H9 (cell line): ENCODE data around the gene POLN. TPM values are rescaled to one million over a fixed set of nuclear protein-coding genes. Genes with fewer than 3 reads are reported as not detected.
A peak's percentile ranks its signal among the peaks of the same experiment; 100 is the strongest.

ENCODE experiments used
- DNase-seq: peaks from one replicate; pipeline ENCODE4 v3.0.0-alpha.2; 2017
- H2AFZ ChIP-seq: one replicate; pipeline ENCODE4 v1.6.1; 2013; ENCODE audit warnings: mild to moderate bottlenecking, low read length, control low read depth, moderate library complexity
- H2AK5ac ChIP-seq: 2 replicates; pipeline ENCODE4 v1.6.1; 2013; ENCODE audit warnings: low read length, control low read depth, mixed read lengths; ENCODE audit not compliant: insufficient read length
- H2BK120ac ChIP-seq: one replicate; pipeline ENCODE4 v1.6.1; 2013; ENCODE audit warnings: low read depth, mild to moderate bottlenecking, low read length, control low read depth, inconsistent platforms; ENCODE audit not compliant: poor library complexity, severe bottlenecking
- H2BK12ac ChIP-seq: 2 replicates; pipeline ENCODE4 v1.6.1; 2013; ENCODE audit warnings: low read length, control low read depth, mixed read lengths, low read depth; ENCODE audit not compliant: insufficient read length
- H2BK15ac ChIP-seq: 2 replicates; pipeline ENCODE4 v1.6.1; 2013; ENCODE audit warnings: low read depth, low read length, control low read depth
- H2BK20ac ChIP-seq: one replicate; pipeline ENCODE4 v1.6.1; 2013; ENCODE audit warnings: low read depth, mild to moderate bottlenecking, low read length, control low read depth, inconsistent platforms; ENCODE audit not compliant: poor library complexity, severe bottlenecking
- H2BK5ac ChIP-seq: 2 replicates; pipeline ENCODE4 v1.6.1; 2013; ENCODE audit warnings: low read length, control low read depth, mixed read lengths; ENCODE audit not compliant: insufficient read length
- H3K14ac ChIP-seq: 2 replicates; pipeline ENCODE4 v1.6.1; 2013; ENCODE audit warnings: low read length, control low read depth; ENCODE audit not compliant: insufficient read depth
- H3K18ac ChIP-seq: 2 replicates; pipeline ENCODE4 v1.6.1; 2013; ENCODE audit warnings: low read depth, mild to moderate bottlenecking, mixed read lengths, low read length, control low read depth; ENCODE audit not compliant: insufficient read length
- H3K23ac ChIP-seq: 2 replicates; pipeline ENCODE4 v1.6.1; 2013; ENCODE audit warnings: low read length, control low read depth, mixed read lengths, low read depth; ENCODE audit not compliant: insufficient read length
- H3K23me2 ChIP-seq: 2 replicates; pipeline ENCODE4 v1.6.1; 2013; ENCODE audit warnings: low read depth, mild to moderate bottlenecking, mixed read lengths, low read length, control low read depth; ENCODE audit not compliant: insufficient read length, poor library complexity, severe bottlenecking
- H3K27ac ChIP-seq: 2 replicates; pipeline ENCODE4 v1.5.1; 2013; ENCODE audit warnings: low read length, control low read depth, mixed read lengths, low read depth; ENCODE audit not compliant: insufficient read length
- H3K27me3 ChIP-seq: 2 replicates; pipeline ENCODE4 v1.6.1; 2013; ENCODE audit warnings: low read length, control low read depth, inconsistent platforms; ENCODE audit not compliant: insufficient read depth
- H3K4ac ChIP-seq: 2 replicates; pipeline ENCODE4 v1.6.1; 2013; ENCODE audit warnings: low read depth, mild to moderate bottlenecking, control low read depth, inconsistent platforms, low read length, moderate library complexity
- H3K4me1 ChIP-seq: 2 replicates; pipeline ENCODE4 v1.6.1; 2013; ENCODE audit warnings: low read length, control low read depth, inconsistent platforms; ENCODE audit not compliant: insufficient read depth
- H3K4me2 ChIP-seq: 2 replicates; pipeline ENCODE4 v1.6.1; 2013; ENCODE audit warnings: low read length, control low read depth, mixed read lengths; ENCODE audit not compliant: insufficient read length, insufficient read depth
- H3K56ac ChIP-seq: 2 replicates; pipeline ENCODE4 v1.6.1; 2013; ENCODE audit warnings: low read depth, mild to moderate bottlenecking, mixed read lengths, low read length, control low read depth; ENCODE audit not compliant: insufficient read length
- H3K79me1 ChIP-seq: 2 replicates; pipeline ENCODE4 v1.6.1; 2013; ENCODE audit warnings: low read depth, mild to moderate bottlenecking, moderate library complexity, low read length, control low read depth, inconsistent platforms; ENCODE audit not compliant: insufficient read depth, poor library complexity, severe bottlenecking
- H3K79me2 ChIP-seq: 2 replicates; pipeline ENCODE4 v1.6.1; 2013; ENCODE audit warnings: low read length, control low read depth, inconsistent platforms; ENCODE audit not compliant: insufficient read depth
- H3K9ac ChIP-seq: 2 replicates; pipeline ENCODE4 v1.6.1; 2013; ENCODE audit warnings: low read length, control low read depth, mixed read lengths; ENCODE audit not compliant: insufficient read length; ENCODE audit errors: extremely low read depth
- H3K9me3 ChIP-seq: one replicate; pipeline ENCODE4 v1.6.1; 2013; ENCODE audit warnings: low read depth, low read length, inconsistent platforms; ENCODE audit not compliant: control insufficient read depth
- H3T11ph ChIP-seq: one replicate; pipeline ENCODE4 v1.6.1; 2013; ENCODE audit warnings: mild to moderate bottlenecking, low read length, control low read depth, inconsistent platforms
- H4K20me1 ChIP-seq: one replicate; pipeline ENCODE4 v1.6.1; 2013; ENCODE audit not compliant: control insufficient read depth, insufficient read length, insufficient read depth
- H4K5ac ChIP-seq: 2 replicates; pipeline ENCODE4 v1.6.1; 2013; ENCODE audit warnings: low read depth, mild to moderate bottlenecking, mixed read lengths, low read length, control low read depth; ENCODE audit not compliant: insufficient read length
- H4K8ac ChIP-seq: replicated peaks from 2 replicates; pipeline ENCODE4 v1.6.1; 2013; ENCODE audit warnings: low read length, control low read depth, mixed read lengths, low read depth; ENCODE audit not compliant: insufficient read length
- H4K91ac ChIP-seq: 2 replicates; pipeline ENCODE4 v1.6.1; 2013; ENCODE audit warnings: low read depth, mild to moderate bottlenecking, moderate library complexity, mixed read lengths, low read length, control low read depth; ENCODE audit not compliant: insufficient read length
- H3K27ac Mint-ChIP-seq, 3 experiments: 2 replicates in 2 of 3; 3 replicates in 1 of 3; pipeline ENCODE4 v1.8.0; 2020 to 2021; ENCODE audit warnings: mixed read lengths in 3 of 3, mild to moderate bottlenecking in 1 of 3, moderate library complexity in 1 of 3
- H3K27me3 Mint-ChIP-seq: 2 replicates; pipeline ENCODE4 v1.8.0; 2021; ENCODE audit warnings: low read depth, mild to moderate bottlenecking, moderate library complexity, mixed read lengths
- H3K36me3 Mint-ChIP-seq, 3 experiments: 2 replicates in 2 of 3; 3 replicates in 1 of 3; pipeline ENCODE4 v1.8.0; 2020 to 2021; ENCODE audit warnings: low read depth in 3 of 3, mixed read lengths in 3 of 3; ENCODE audit not compliant: insufficient read depth in 1 of 3
- H3K4me1 Mint-ChIP-seq, 2 experiments: 2 replicates each; pipeline ENCODE4 v1.8.0; 2020; ENCODE audit warnings: mixed read lengths in 2 of 2
- H3K4me3 Mint-ChIP-seq, 2 experiments: 2 replicates in 1 of 2; 3 replicates in 1 of 2; pipeline ENCODE4 v1.8.0; 2020 to 2021; ENCODE audit warnings: mild to moderate bottlenecking in 2 of 2, mixed read lengths in 2 of 2, moderate library complexity in 1 of 2
- H3K9me3 Mint-ChIP-seq, 2 experiments: 2 replicates in 1 of 2; 3 replicates in 1 of 2; pipeline ENCODE4 v1.8.0; 2020; ENCODE audit warnings: mild to moderate bottlenecking in 2 of 2, mixed read lengths in 2 of 2, moderate library complexity in 1 of 2
- CTCF ChIP-seq: fragments of 200-600 bp; sonication (generic); conservative IDR thresholded peaks from 3 replicates; pipeline ENCODE4 v1.8.0; 2021; ENCODE audit warnings: antibody characterized with exemption, mild to moderate bottlenecking
- WGBS: extraction: QIAGEN DNeasy Blood & Tissue Kit; methylation state at CpG from one replicate; pipeline ENCODE4 v1.1.7; 2013; ENCODE audit warnings: missing lambda C conversion rate, low lambda C conversion rate, mixed read lengths; ENCODE audit not compliant: insufficient read length; ENCODE audit errors: extremely low coverage; 5-methylcytosine and 5-hydroxymethylcytosine counted together
- total RNA-seq: library from RNA; stranded (reverse); gene quantifications from 2 replicates; pipeline ENCODE4 v1.2.1, GENCODE V29; 2021

POLN gene
- total RNA-seq, 1 experiment from 2014 or later: 0.74 TPM

DNA sequence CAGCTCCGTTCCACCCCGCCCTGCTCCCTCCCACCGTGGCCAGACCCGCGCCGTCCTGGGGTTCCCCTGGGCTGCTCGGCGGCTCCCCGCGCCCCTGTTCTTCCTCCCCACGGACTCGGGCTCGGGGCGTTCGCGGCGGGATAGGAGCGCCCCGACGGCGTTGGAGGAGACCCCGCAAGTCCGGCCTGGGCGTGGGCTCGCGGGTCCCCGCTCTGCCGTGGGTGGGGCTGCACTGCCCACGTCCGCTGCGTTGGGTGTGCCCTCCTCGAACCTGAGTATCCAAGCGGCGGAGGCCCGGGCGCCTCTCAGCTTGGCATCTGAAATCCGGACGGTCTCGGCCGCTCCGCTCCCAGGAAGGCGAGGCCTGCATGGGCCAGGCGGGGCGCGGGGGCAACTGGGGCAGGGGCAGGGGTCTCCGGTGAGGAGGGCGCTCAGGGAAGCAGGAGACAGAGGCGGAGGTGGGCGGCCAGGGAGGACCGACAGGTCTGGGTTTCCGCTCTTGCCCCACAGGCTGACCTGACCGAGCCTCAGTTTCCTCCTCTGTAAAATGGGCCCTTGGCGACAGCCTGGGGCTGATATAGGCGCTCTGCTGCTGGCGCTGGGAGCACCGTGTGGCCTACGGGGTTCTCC lies 194.8 kb downstream of the POLN start:
- no peak overlapping the region for H2AK5ac ChIP-seq
- no peak overlapping the region for H3K14ac ChIP-seq
- no peaks in the 10 kb centered on the region for H3K79me1 ChIP-seq
- no peaks in the 10 kb centered on the region for H3K9me3 Mint-ChIP-seq
- H2BK15ac ChIP-seq: no peak overlapping the region
- no peak overlapping the region for H4K91ac ChIP-seq
- H3K4ac ChIP-seq: no peak overlapping the region
- no peak overlapping the region for H3T11ph ChIP-seq
- H2BK12ac ChIP-seq: no peak overlapping the region
- no peaks in the 10 kb centered on the region; a peak in 1 of 7 replicates for H3K36me3 Mint-ChIP-seq
- no peaks in the 10 kb centered on the region; the same call in 1 of the 2 replicates for H3K4me1 ChIP-seq
- H2BK120ac ChIP-seq: no peak overlapping the region
- H2AFZ ChIP-seq: no peak overlapping the region
- H4K5ac ChIP-seq: no peak overlapping the region
- H2BK20ac ChIP-seq: no peak overlapping the region
- H3K79me2 ChIP-seq: no peaks in the 10 kb centered on the region
- peaks cover 56% of the 10 kb centered on the region for H3K27me3 Mint-ChIP-seq
- H3K4me1 Mint-ChIP-seq: peaks cover 9 to 11% of the 10 kb centered on the region in 2 experiments
- H2BK5ac ChIP-seq: no peak overlapping the region
- peak; percentile 27 for DNase-seq
- no peak for TF ChIP-seq CTCF
- no peak overlapping the region for H3K4me2 ChIP-seq
- H3K56ac ChIP-seq: no peak overlapping the region
- no peak overlapping the region for H3K18ac ChIP-seq
- H3K27ac Mint-ChIP-seq: no peak overlapping the region
- H3K27ac ChIP-seq: no peak overlapping the region
- no peak overlapping the region for H4K8ac ChIP-seq
- H3K23ac ChIP-seq: no peak overlapping the region
- WGBS: no CpG with 5 or more reads among the region's 57 CpGs
- no peak overlapping the region for H3K9ac ChIP-seq
- no peaks in the 10 kb centered on the region for H3K23me2 ChIP-seq
- peaks cover 8% of the 10 kb centered on the region for H3K27me3 ChIP-seq
- H4K20me1 ChIP-seq: no peaks in the 10 kb centered on the region
- H3K4me3 Mint-ChIP-seq: no peak overlapping the region
- H3K9me3 ChIP-seq: no peaks in the 10 kb centered on the region
